GM10266 (cell line): ENCODE data around the gene FAM151A.

Experiments used
- DNase-seq: peaks from one replicate; pipeline ENCODE4 v3.0.0; 2012; ENCODE audit errors: extremely low spot score
- CTCF ChIP-seq: IDR thresholded peaks from 2 replicates; pipeline ENCODE4 v1.5.1; 2012; ENCODE audit warnings: mild to moderate bottlenecking, low read depth; ENCODE audit not compliant: control insufficient read depth, insufficient read depth; ENCODE audit errors: missing control alignments

Gene FAM151A

GRCh38 chr1:54600947-54601721, 22.2 kb downstream of the FAM151A start:
- TF ChIP-seq CTCF = no peak
- no peak for DNase-seq

DNA sequence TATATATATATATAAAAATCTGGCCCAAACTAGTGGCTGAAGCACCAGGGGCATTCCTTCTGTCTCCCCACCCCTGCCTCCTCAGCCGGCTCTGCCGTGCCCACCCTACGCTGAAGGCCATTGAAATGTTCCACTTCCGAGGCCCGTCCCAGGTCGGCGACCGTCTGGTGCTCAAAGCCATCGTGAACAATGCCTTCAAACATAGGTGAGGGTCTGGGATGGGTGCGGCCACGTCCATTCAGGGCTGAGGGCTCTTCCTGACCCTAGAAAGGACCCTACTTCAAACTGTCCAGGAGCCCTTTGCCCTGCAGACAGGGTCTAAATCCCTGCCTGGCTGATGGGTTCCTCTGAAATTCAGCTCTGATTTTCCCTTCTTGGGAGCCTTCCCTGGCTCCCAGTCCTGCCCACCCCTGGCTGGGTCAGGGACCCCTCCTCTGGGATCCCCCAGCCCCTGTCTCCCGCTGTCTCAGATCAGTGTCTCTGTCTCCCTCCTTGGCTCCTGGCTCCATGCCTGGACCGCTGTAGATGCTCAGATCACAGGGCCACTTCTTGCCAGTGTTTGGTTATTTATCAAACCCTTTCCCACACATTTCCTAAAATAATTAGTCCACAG, 24.0 kb downstream of the FAM151A start:
- DNase-seq = no peak
- TF ChIP-seq CTCF = no peak

DNA sequence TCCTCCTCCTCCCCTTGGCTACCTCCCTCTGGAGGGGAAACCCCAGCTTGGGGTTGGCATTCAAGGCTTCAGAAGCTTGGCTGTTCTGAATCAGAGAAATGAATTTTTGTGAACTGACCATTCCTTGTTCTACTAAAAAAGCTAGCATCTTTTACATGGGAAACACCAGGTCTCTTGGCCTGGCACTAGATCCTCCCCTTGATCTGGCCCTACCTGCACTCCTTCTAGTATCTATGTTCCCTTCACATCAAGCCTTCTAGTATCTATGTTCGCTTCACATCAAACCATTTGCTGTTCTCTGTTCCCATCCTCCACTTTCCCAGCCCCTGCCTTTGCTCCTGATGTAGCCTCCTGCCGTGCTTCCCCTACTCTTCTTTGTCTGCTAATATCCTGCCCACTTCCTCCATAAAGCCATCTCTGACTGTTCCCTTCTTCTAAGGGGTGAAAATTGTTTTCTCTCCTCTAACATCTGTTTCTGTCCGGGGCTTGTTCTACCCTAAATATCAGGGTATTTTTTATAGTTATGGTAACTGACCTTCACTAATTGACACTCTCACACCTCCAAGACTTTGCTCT, 25.8 kb downstream of the FAM151A start:
- TF ChIP-seq CTCF = no peak
- no peak for DNase-seq

DNA sequence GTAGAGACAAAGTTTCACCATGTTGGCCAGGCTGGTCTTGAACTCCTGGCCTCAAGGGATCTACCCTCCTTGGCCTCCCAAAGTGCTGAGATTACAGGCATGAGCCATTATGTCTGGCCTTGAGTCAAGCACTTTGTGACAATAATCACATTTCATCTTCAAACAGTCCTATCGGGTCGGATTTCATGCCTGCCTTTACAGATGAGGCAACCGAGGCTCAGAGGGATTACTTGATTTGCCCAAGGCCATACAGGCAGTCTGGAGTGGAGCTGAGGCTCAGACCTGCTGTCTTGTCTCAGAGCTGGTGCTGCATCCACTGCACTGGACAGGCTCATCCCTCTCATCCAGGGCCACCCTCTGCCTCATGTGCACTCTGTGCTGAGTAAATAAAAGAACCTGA, 26.6 kb downstream of the FAM151A start:
- DNase-seq = no peak
- TF ChIP-seq CTCF = no peak

DNA sequence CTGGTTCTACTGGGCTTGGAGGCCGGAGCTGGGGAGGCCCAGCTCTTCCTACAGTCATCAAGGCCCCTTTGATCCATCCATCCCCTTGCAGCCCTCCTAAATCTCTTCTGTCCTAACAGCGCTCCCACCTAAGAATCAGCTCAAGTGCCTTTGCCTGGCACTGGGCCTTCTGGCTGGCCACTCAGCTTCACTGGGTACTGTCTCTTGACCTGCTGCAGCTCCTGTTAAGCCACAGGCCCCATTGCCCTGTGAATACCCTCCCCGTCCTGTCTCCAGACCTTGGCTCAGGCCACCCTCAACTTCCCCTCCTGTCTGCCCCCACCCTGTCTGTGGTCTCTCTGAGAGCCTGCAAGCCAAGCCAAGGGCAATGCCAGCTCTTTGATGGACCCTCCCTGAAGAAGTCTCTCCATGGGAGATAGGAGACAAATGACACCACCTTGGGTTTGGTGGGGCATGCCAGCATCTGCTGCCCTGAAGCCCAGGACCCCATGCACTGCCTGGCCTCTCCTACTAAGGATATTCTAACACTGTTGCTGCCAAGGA, 27.3 kb downstream of the FAM151A start:
- no peak for TF ChIP-seq CTCF
- no peak for DNase-seq

DNA sequence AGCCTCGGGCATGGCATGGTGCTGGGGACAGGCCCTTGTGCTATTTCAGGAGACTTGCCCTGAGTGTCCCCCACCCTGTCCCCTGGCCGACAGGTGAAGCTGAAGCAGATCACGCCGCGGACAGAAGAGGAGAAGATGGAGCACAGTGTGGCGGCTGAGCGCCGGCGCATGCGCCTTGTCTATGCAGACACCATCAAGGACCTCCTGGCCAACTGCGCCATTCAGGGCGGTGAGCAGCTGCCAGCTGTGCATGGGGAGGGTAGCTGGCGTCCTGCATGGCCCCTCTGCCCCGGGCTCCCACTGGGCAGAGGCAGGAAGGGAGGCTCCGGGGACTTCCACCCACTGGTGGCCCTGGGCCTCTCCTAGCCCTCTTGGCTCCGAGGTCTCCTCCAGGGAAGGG, 28.9 kb downstream of the FAM151A start:
- no peak for DNase-seq
- no peak for TF ChIP-seq CTCF
